ENCODE results near the gene KXD1.

Gene KXD1

GRCh38 chr19:18515959-18516358 is 41.7 kb upstream of the KXD1 start:
- Histone ChIP-seq H3K27ac (no peak overlapping the region), H3K27me3 (replicated peaks) (no peaks in the 10 kb centered on the region), H3K36me3 (replicated peaks) (no peaks in the 10 kb centered on the region), H3K4me3 (ENCODE audit: low read depth, low read length) (no peak overlapping the region)
- in situ Hi-C loops (cut with HindIII; ENCODE audit: low pct_ligation_motif_present, low sequenced_read_pairs), result no loop called here
- TF ChIP-seq, protein P1, sequence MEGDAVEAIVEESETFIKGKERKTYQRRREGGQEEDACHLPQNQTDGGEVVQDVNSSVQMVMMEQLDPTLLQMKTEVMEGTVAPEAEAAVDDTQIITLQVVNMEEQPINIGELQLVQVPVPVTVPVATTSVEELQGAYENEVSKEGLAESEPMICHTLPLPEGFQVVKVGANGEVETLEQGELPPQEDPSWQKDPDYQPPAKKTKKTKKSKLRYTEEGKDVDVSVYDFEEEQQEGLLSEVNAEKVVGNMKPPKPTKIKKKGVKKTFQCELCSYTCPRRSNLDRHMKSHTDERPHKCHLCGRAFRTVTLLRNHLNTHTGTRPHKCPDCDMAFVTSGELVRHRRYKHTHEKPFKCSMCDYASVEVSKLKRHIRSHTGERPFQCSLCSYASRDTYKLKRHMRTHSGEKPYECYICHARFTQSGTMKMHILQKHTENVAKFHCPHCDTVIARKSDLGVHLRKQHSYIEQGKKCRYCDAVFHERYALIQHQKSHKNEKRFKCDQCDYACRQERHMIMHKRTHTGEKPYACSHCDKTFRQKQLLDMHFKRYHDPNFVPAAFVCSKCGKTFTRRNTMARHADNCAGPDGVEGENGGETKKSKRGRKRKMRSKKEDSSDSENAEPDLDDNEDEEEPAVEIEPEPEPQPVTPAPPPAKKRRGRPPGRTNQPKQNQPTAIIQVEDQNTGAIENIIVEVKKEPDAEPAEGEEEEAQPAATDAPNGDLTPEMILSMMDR (IDR thresholded peaks at IDR 0.05; ENCODE audit: low read depth, low read length, missing control alignments), result no peak
- no peak for DNase-seq

- TF ChIP-seq, protein P1 (IDR thresholded peaks at IDR 0.05; ENCODE audit: low read depth, low read length, missing control alignments), result no peak
- no peaks in the 10 kb centered on the region for H3K27me3 ChIP-seq (replicated peaks)
- in situ Hi-C loops (cut with HindIII; ENCODE audit: low pct_ligation_motif_present, low sequenced_read_pairs), result no loop called here
- no peak for DNase-seq
- H3K27ac ChIP-seq, result no peak overlapping the region
- no peaks in the 10 kb centered on the region for H3K36me3 ChIP-seq (replicated peaks)
- no peak overlapping the region for H3K4me3 ChIP-seq (ENCODE audit: low read depth, low read length)
Observed at GRCh38 chr19:18517606-18518005, 40.1 kb upstream of the KXD1 start.

GRCh38 chr19:18518639-18519038 is 39.0 kb upstream of the KXD1 start:
- no peaks in the 10 kb centered on the region for H3K27me3 ChIP-seq (replicated peaks)
- H3K27ac ChIP-seq, result no peak overlapping the region
- in situ Hi-C loops (cut with HindIII; ENCODE audit: low pct_ligation_motif_present, low sequenced_read_pairs), result no loop called here
- H3K36me3 ChIP-seq (replicated peaks), result no peaks in the 10 kb centered on the region
- TF ChIP-seq, protein P1 (IDR thresholded peaks at IDR 0.05; ENCODE audit: low read depth, low read length, missing control alignments), result no peak
- no peak overlapping the region for H3K4me3 ChIP-seq (ENCODE audit: low read depth, low read length)
- DNase-seq, result no peak

DNA sequence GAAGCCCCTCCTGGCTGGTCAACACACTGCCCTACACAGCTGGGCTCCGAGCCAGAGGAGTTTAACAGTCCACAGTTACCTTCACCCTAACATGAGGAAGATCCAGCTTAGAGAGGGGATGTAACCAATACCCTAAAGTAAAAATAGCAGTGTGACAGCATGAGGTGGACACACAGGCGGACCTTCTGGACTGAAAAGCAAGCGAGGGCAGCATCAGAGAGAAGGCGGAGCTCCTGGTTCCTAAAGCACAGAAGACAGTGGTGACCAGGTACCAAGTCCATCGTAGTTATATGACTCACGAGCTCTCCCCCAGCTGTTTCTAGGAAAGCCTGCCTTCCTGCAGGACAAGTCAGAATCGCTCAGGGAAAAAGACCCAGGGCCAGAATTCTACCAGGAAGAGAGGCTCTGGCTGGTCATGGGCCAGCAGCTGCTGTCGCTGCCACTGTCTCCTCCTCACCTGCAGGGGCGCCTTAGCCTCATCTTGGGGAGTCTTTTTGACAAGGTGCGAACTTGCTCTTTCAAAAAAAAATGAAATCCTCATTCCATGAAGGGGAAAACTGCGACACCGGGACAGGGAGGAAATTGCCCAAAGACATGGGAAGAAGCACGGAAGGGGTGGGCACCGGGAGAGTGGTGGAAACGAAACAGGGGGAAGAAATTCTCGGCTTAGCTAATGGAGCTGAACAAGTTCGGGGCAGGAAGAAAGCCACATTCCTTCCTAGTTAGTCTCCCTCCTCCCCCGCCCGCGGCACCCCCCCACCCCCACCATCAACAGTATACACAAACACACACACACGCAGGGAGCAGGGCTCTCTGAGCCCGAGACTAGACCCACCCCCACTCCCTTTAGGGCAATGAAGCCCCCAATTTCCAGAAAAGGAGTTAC is 37.5 kb upstream of the KXD1 start:
- Histone ChIP-seq H3K27me3 (replicated peaks) (no peaks in the 10 kb centered on the region), H3K36me3 (replicated peaks) (no peaks in the 10 kb centered on the region), H3K4me3 (ENCODE audit: low read depth, low read length) (peak overlapping the region; percentile 93), H3K27ac (peak overlapping the region; percentile 78)
- in situ Hi-C loops (cut with HindIII; ENCODE audit: low pct_ligation_motif_present, low sequenced_read_pairs), result no loop called here
- peak; percentile 67 for DNase-seq
- TF ChIP-seq, protein P1 (IDR thresholded peaks at IDR 0.05; ENCODE audit: low read depth, low read length, missing control alignments), result peak; percentile 81

- DNase-seq, result no peak
- TF ChIP-seq, protein P1 (IDR thresholded peaks at IDR 0.05; ENCODE audit: low read depth, low read length, missing control alignments), result peak; percentile 26
- Histone ChIP-seq H3K4me3 (ENCODE audit: low read depth, low read length) (peak overlapping the region; percentile 93), H3K27me3 (replicated peaks) (no peaks in the 10 kb centered on the region), H3K36me3 (replicated peaks) (no peaks in the 10 kb centered on the region), H3K27ac (peak overlapping the region; percentile 78)
- in situ Hi-C loops (cut with HindIII; ENCODE audit: low pct_ligation_motif_present, low sequenced_read_pairs), result no loop called here
Observed at GRCh38 chr19:18520848-18521691, 36.6 kb upstream of the KXD1 start.

Measured in brain microvascular endothelial cell (primary cell).